Measurements from ENCODE around the gene RTP2. TPM values are rescaled to one million over a fixed set of nuclear protein-coding genes. Genes with fewer than 3 reads are reported as not detected.
A peak's percentile ranks its signal among the peaks of the same experiment; 100 is the strongest.

Gene RTP2
- total RNA-seq, 1 donor from 2014 or later, result not detected

DNA sequence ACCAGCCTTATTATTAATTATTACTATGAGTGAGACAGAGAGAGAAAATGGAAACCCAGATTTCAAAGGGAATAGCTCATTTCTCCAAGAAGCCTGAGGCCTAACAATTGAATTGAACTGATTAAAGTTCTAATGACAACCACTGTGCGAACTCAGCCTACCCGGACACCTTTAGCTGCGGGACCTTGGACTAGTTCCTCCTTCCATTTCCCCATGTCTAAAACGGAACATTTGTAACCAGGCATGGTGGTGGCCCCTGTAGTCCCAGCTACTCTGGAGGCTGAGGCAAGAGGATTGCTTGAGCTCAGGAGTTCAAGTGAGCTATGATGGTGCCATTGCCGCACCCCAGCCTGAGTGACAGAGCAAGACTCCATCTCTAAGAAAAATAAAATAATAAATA lies 16.4 kb upstream of the RTP2 start:
- intact Hi-C loops (cut with DNase I), result no loop called here
- ATAC-seq, result no peak
- H3K9me3 ChIP-seq, result no peaks in the 10 kb centered on the region
- peaks cover 37% of the 10 kb centered on the region for H3K36me3 ChIP-seq
- peak; percentile 42 for DNase-seq
- no peak overlapping the region for H3K4me3 ChIP-seq
- no peak overlapping the region for H3K27ac ChIP-seq
- no peaks in the 10 kb centered on the region for H3K27me3 ChIP-seq (ENCODE audit: low read depth)
- TF ChIP-seq, protein P1, sequence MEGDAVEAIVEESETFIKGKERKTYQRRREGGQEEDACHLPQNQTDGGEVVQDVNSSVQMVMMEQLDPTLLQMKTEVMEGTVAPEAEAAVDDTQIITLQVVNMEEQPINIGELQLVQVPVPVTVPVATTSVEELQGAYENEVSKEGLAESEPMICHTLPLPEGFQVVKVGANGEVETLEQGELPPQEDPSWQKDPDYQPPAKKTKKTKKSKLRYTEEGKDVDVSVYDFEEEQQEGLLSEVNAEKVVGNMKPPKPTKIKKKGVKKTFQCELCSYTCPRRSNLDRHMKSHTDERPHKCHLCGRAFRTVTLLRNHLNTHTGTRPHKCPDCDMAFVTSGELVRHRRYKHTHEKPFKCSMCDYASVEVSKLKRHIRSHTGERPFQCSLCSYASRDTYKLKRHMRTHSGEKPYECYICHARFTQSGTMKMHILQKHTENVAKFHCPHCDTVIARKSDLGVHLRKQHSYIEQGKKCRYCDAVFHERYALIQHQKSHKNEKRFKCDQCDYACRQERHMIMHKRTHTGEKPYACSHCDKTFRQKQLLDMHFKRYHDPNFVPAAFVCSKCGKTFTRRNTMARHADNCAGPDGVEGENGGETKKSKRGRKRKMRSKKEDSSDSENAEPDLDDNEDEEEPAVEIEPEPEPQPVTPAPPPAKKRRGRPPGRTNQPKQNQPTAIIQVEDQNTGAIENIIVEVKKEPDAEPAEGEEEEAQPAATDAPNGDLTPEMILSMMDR (IDR thresholded peaks at IDR 0.05), result no peak
- no peaks in the 10 kb centered on the region for H3K4me1 ChIP-seq

DNA sequence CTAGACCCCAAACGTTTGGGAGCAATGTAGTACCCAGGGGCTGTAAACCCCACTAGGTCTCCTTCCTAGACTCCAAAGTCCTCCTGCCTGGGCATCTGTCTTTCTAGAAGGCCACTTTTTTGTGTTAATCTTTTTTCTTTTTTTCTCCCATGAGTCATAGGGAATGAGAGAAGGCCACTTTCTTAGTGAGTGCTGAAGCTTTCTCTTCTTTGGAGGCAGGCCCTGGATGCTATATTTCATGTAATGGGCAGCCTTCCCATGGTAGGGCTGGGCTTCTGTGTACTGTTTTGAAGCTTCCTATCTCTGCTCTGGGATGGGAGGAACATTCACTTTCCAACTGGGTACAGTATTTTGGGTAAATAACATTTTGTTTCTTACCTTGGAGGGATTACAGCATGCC lies 15.2 kb upstream of the RTP2 start:
- Histone ChIP-seq H3K9me3 (no peaks in the 10 kb centered on the region), H3K4me3 (no peak overlapping the region), H3K36me3 (peaks cover 25% of the 10 kb centered on the region), H3K4me1 (no peaks in the 10 kb centered on the region), H3K27me3 (ENCODE audit: low read depth) (no peaks in the 10 kb centered on the region), H3K27ac (no peak overlapping the region)
- TF ChIP-seq, protein P1 (IDR thresholded peaks at IDR 0.05), result no peak
- ATAC-seq (no peak), DNase-seq (no peak)
- intact Hi-C loops (cut with DNase I), result no loop called here

DNA sequence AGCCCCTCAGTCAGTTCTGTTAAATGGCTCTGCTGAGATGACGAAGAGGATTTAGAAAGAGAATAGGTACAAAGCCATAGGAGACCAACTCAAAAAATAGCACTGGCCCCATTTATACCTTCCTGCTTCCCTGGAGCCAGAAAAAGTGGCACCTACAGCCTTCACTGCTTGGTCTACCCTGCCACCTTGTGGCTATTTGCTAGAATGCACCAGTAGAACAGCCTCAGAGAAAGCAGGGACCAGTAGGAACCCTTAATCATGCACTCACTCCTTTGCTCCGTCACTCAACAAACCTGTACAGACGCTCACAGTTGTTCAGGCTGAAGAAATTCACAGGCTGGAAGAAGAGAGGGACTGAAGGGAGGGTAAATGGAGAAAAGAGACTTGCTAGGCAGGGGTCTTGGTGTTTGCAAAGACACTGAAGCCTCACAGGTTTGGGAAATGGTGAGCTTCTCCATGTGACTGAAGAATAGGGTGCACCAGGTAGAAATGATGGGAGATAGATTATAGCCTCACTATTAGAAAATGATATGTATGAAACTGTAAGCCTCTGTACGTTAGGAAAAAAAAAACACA lies 12.1 kb upstream of the RTP2 start:
- Histone ChIP-seq H3K27me3 (ENCODE audit: low read depth) (no peaks in the 10 kb centered on the region), H3K4me1 (no peaks in the 10 kb centered on the region), H3K4me3 (no peak overlapping the region), H3K27ac (no peak overlapping the region), H3K36me3 (no peaks in the 10 kb centered on the region), H3K9me3 (no peaks in the 10 kb centered on the region)
- intact Hi-C loops (cut with DNase I), result no loop called here
- DNase-seq, result no peak
- TF ChIP-seq, protein P1 (IDR thresholded peaks at IDR 0.05), result peak; percentile 95
- ATAC-seq, result peak; percentile 94

DNA sequence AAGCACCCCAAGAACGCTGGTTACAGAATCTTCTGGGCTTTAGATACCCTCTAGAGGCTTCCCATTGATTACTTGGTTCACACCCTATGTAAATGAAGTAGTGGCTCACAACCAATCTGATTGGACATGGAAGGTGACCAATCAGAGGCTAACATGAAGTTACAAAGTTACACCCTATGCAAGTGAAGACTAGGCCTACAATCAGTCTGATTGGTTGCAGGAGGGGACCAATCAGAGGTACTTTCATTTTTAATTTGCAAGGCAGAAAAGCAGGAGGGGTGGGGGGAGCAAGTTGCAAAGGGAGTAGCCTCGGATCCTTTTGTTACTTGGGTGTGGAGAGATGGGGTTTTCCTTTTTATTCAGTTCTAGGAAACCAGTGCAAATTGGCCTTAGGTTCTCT lies 11.1 kb upstream of the RTP2 start:
- H3K36me3 ChIP-seq, result no peaks in the 10 kb centered on the region
- H3K9me3 ChIP-seq, result no peaks in the 10 kb centered on the region
- H3K4me3 ChIP-seq, result no peak overlapping the region
- no peaks in the 10 kb centered on the region for H3K27me3 ChIP-seq (ENCODE audit: low read depth)
- no peak overlapping the region for H3K27ac ChIP-seq
- ATAC-seq (peak; percentile 55 to 79), DNase-seq (no peak)
- intact Hi-C loops (cut with DNase I), result no loop called here
- TF ChIP-seq, protein P1 (IDR thresholded peaks at IDR 0.05), result no peak
- no peaks in the 10 kb centered on the region for H3K4me1 ChIP-seq

DNA sequence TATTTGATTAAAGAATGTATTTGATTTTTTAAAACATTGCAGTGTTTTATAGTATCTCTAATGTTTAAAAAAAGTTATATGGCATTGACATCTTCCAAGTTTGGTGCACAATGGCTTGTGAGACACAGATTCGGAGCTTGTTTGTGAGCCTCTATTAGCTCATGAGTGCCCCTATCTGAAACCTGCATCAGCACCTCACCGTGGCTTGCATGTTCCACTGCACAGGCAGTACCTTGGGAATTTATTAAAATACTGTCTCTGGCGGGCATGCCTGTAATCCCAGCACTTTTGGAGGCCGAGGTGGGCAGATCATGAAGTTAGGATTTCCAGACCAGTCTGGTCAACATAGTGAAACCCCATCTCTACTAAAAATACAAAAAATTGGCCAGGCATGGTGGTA lies 6.8 kb upstream of the RTP2 start:
- Histone ChIP-seq H3K4me3 (no peak overlapping the region), H3K36me3 (no peaks in the 10 kb centered on the region), H3K9me3 (no peaks in the 10 kb centered on the region), H3K4me1 (no peaks in the 10 kb centered on the region), H3K27me3 (ENCODE audit: low read depth) (no peaks in the 10 kb centered on the region), H3K27ac (no peak overlapping the region)
- DNase-seq (no peak), ATAC-seq (no peak)
- intact Hi-C loops (cut with DNase I), result no loop called here
- TF ChIP-seq, protein P1 (IDR thresholded peaks at IDR 0.05), result no peak

All from lower lobe of right lung (tissue), 2 donors.